ENCODE results near the gene NCOA7. TPM values are rescaled to one million over a fixed set of nuclear protein-coding genes. Genes with fewer than 3 reads are reported as not detected.

Gene NCOA7
- total and polyA plus RNA-seq, 2 of the 8 experiments (the other 6 are each of a cell fraction or from before 2014, with no cell fraction given), result 2.6 to 10.7 TPM

DNA sequence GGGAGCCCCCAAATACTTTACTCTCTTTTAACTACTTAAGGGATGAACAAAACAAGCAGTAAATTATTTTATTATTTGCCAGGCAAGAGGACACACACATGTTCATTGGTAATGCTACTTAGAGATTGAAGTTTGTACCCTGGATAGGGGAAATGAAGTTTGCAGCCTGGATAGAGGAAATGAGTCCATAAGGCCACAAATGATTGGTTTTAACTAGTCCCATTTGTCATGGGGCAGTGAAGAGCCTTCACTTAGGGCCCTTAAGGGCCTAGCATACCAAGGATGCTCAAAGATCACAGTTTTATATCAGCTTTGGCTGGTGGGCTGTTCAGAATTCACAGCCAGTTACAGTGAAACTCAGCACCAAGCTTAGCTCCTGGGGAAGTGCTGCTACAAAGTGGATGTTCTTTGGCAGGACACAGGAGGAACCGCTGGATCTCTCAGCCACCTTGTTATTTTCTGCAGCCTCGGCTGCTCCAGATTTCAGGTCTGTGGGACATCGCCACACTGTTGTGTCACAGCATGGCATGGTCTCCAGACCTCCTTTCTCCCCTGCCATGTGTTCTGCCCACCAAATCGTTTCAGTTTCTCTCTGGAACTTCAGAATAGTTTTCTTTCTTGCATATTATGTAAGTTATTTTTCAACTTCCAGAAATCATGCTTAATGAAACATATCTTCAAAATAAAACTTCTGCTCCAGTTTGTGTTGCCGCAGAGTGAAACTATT, 41.8 kb downstream of the NCOA7 start:
- ChIA-PET CTCF (ENCODE audit: partially characterized antibody) (interaction anchor here (4.9 kb wide), 1 partner anchor 25 kb away, joined by 20 read pairs; no protein-coding TSS in a partner anchor), POLR2A (ENCODE audit: partially characterized antibody) (no interaction called here)
- no peaks in the 10 kb centered on the region for H3K79me1 ChIP-seq (ENCODE audit: low read depth, low read length)
- no peak overlapping the region for H3K4me3 ChIP-seq (ENCODE audit: extremely low read depth in 1 of 4, insufficient read depth in 2 of 4, low read depth in 3 of 4, low read length in 4 of 4)
- TF ChIP-seq, protein P1, sequence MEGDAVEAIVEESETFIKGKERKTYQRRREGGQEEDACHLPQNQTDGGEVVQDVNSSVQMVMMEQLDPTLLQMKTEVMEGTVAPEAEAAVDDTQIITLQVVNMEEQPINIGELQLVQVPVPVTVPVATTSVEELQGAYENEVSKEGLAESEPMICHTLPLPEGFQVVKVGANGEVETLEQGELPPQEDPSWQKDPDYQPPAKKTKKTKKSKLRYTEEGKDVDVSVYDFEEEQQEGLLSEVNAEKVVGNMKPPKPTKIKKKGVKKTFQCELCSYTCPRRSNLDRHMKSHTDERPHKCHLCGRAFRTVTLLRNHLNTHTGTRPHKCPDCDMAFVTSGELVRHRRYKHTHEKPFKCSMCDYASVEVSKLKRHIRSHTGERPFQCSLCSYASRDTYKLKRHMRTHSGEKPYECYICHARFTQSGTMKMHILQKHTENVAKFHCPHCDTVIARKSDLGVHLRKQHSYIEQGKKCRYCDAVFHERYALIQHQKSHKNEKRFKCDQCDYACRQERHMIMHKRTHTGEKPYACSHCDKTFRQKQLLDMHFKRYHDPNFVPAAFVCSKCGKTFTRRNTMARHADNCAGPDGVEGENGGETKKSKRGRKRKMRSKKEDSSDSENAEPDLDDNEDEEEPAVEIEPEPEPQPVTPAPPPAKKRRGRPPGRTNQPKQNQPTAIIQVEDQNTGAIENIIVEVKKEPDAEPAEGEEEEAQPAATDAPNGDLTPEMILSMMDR (IDR thresholded peaks at IDR 0.05; ENCODE audit: control extremely low read depth in 1 of 3, insufficient read depth in 1 of 3, low read depth in 1 of 3, low read length in 3 of 3), result no peak
- TF ChIP-seq, protein P2, sequence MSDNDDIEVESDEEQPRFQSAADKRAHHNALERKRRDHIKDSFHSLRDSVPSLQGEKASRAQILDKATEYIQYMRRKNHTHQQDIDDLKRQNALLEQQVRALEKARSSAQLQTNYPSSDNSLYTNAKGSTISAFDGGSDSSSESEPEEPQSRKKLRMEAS (IDR thresholded peaks at IDR 0.05), result no peak
- no peak for TF ChIP-seq EP300 (IDR thresholded peaks at IDR 0.05; ENCODE audit: borderline replicate concordance in 1 of 2, low read depth in 2 of 2, low read length in 2 of 2)
- TF ChIP-seq JUN (IDR thresholded peaks at IDR 0.05; ENCODE audit: low read depth, low read length), result no peak
- no peak for TF ChIP-seq SAP30 (IDR thresholded peaks at IDR 0.05; ENCODE audit: insufficient read depth, insufficient replicate concordance, low read length)
- no peak for TF ChIP-seq NANOG (IDR thresholded peaks at IDR 0.05; ENCODE audit: insufficient read depth, low read depth, low read length, poor library complexity, severe bottlenecking)
- no peak for TF ChIP-seq PHF8 (conservative IDR thresholded peaks at IDR 0.05; ENCODE audit: low read depth, low read length)
- no peak for TF ChIP-seq SUZ12 (IDR thresholded peaks at IDR 0.05; ENCODE audit: low read length)
- FAIRE-seq, result no peak
- no peaks in the 10 kb centered on the region for H4K20me1 ChIP-seq (replicated peaks in 1 of 2; ENCODE audit: control insufficient read depth in 1 of 2, insufficient read depth in 2 of 2, low read length in 2 of 2)
- H3K79me2 ChIP-seq (ENCODE audit: control insufficient read depth in 1 of 2, insufficient read depth in 2 of 2, low read length in 2 of 2), result no peaks in the 10 kb centered on the region
- no peaks in the 10 kb centered on the region for H3K36me3 ChIP-seq (ENCODE audit: control insufficient read depth in 2 of 4, insufficient read depth in 4 of 4, low read length in 3 of 4)
- no peak overlapping the region for H3K14ac ChIP-seq (ENCODE audit: insufficient read length)
- no peak overlapping the region for H4K8ac ChIP-seq (ENCODE audit: extremely low read depth, insufficient read depth, low read length)
- H2BK15ac ChIP-seq (ENCODE audit: low read length), result no peak overlapping the region
- no peaks in the 10 kb centered on the region for H3K9me3 ChIP-seq (ENCODE audit: insufficient read depth in 2 of 2, low read depth in 1 of 2, low read length in 1 of 2)
- no peaks in the 10 kb centered on the region for H3K4me1 ChIP-seq (replicated peaks in 1 of 4; ENCODE audit: control insufficient read depth in 3 of 4, insufficient read depth in 4 of 4, low read length in 3 of 4)
- no peak overlapping the region for H3K4me2 ChIP-seq (ENCODE audit: insufficient read depth in 1 of 2, low read depth in 2 of 2, low read length in 2 of 2)
- no peak overlapping the region for H3K27ac ChIP-seq (ENCODE audit: low read depth, low read length)
- H4K5ac ChIP-seq (ENCODE audit: insufficient read length, low read depth, low read length), result no peak overlapping the region
- H3K9ac ChIP-seq (replicated peaks in 1 of 4; ENCODE audit: extremely low read depth in 1 of 4, low read depth in 3 of 4, low read length in 3 of 4), result no peak overlapping the region
- no peak overlapping the region for H2AFZ ChIP-seq (ENCODE audit: low read length)
- no peak overlapping the region for H3K56ac ChIP-seq (replicated peaks; ENCODE audit: insufficient read length, low read depth, low read length)
- no peak overlapping the region for H3K23ac ChIP-seq (ENCODE audit: insufficient read length)
- H3K27me3 ChIP-seq (replicated peaks in 1 of 4; ENCODE audit: control insufficient read depth in 3 of 4, extremely low read depth in 1 of 4, insufficient read depth in 3 of 4, low read length in 3 of 4), result no peaks in the 10 kb centered on the region
- H3K18ac ChIP-seq (ENCODE audit: extremely low read depth, low read length), result 0 out of 2 replicates have a peak overlapping the region, but pooled peaks have one; percentile 6
- no peak overlapping the region for H4K91ac ChIP-seq (replicated peaks; ENCODE audit: insufficient read length, low read length)
- no peak for DNase-seq (ENCODE audit: low read depth in 1 of 2, low spot score in 2 of 2)
- H2BK12ac ChIP-seq (ENCODE audit: low read depth, low read length), result 0 out of 2 replicates have a peak overlapping the region, but pooled peaks have one; percentile 20
- no peak overlapping the region for H3K4ac ChIP-seq (replicated peaks; ENCODE audit: insufficient read length, low read depth, low read length)
- H2BK20ac ChIP-seq (ENCODE audit: low read length), result no peak overlapping the region
- 80% methylated on average over 5 of the region's 5 CpGs; no CpG with 5 or more reads in 1 of the 2 experiments for WGBS, 2 experiments (ENCODE audit: extremely low coverage in 1 of 2, insufficient coverage in 1 of 2, insufficient read length in 1 of 2, insufficient replicate concordance in 2 of 2, low coverage in 1 of 2, low lambda C conversion rate in 2 of 2, missing lambda C conversion rate in 1 of 2)
- no peak overlapping the region for H2AK5ac ChIP-seq (ENCODE audit: low read depth, low read length)
- no peaks in the 10 kb centered on the region for H3K23me2 ChIP-seq (ENCODE audit: low read depth, low read length)
- H2BK120ac ChIP-seq (replicated peaks; ENCODE audit: low read depth, low read length), result no peak overlapping the region
- H2BK5ac ChIP-seq (ENCODE audit: low read depth, low read length), result no peak overlapping the region
